ENCODE data around the gene PTGES2. TPM values are rescaled to one million over a fixed set of nuclear protein-coding genes. Genes with fewer than 3 reads are reported as not detected.
A peak's percentile ranks its signal among the peaks of the same experiment; 100 is the strongest.

Gene PTGES2
- total and polyA plus RNA-seq, 2 of the 13 experiments (the other 11 are each of a cell fraction or from before 2014, with no cell fraction given), result 63.7 to 79.8 TPM

- TF ChIP-seq PLSCR1 (CRISPR knock-in tag; IDR thresholded peaks at IDR 0.05; ENCODE audit: borderline replicate concordance) (no peak), ZNF558 (CRISPR knock-in tag; IDR thresholded peaks at IDR 0.05; ENCODE audit: borderline replicate concordance) (no peak), PCBP2 (optimal IDR thresholded peaks at IDR 0.05; ENCODE audit: low read depth, low read length, poor library complexity, severe bottlenecking) (no peak), ZBTB42 (CRISPR knock-in tag; IDR thresholded peaks at IDR 0.05) (0 out of 2 replicates have a peak, but pooled peaks have one; percentile 64), TMF1 (CRISPR knock-in tag; IDR thresholded peaks at IDR 0.05; ENCODE audit: low read depth) (no peak; the same call in 1 of the 2 replicates), MAFK (conservative IDR thresholded peaks at IDR 0.05 in 1 of 2, IDR thresholded peaks at IDR 0.05 in 1 of 2; ENCODE audit: low read length in 2 of 2) (no peak), NFRKB (IDR thresholded peaks at IDR 0.05) (no peak), ZFP91 (CRISPR knock-in tag; IDR thresholded peaks at IDR 0.05; ENCODE audit: borderline replicate concordance) (peak; percentile 89), ZNF460 (CRISPR knock-in tag; IDR thresholded peaks at IDR 0.05; ENCODE audit: borderline replicate concordance) (peak; percentile 67; the same call in 1 of the 2 replicates), TBL1XR1 (IDR thresholded peaks at IDR 0.05; ENCODE audit: borderline replicate concordance, low read length, partially characterized antibody) (no peak), SETDB1 (CRISPR knock-in tag; IDR thresholded peaks at IDR 0.05; ENCODE audit: borderline replicate concordance) (no peak), ZNF160 (CRISPR knock-in tag; IDR thresholded peaks at IDR 0.05) (peak; percentile 70), HHEX (CRISPR knock-in tag; IDR thresholded peaks at IDR 0.05) (peak; percentile 75), NRL (CRISPR knock-in tag; IDR thresholded peaks at IDR 0.05; ENCODE audit: borderline replicate concordance) (no peak; the same call in 1 of the 2 replicates), JARID2 (CRISPR knock-in tag; IDR thresholded peaks at IDR 0.05; ENCODE audit: insufficient replicate concordance) (no peak), PPARG (CRISPR knock-in tag; conservative IDR thresholded peaks at IDR 0.05) (peak; percentile 100), MTA1 (CRISPR knock-in tag; IDR thresholded peaks at IDR 0.05; ENCODE audit: borderline replicate concordance) (peak; percentile 99), RXRA (CRISPR knock-in tag; IDR thresholded peaks at IDR 0.05) (peak; percentile 100), ZNF720 (CRISPR knock-in tag; IDR thresholded peaks at IDR 0.05) (no peak), ZSCAN31 (CRISPR knock-in tag; IDR thresholded peaks at IDR 0.05; ENCODE audit: low read depth) (peak; percentile 74; the same call in 1 of the 2 replicates), LBX2 (CRISPR knock-in tag; IDR thresholded peaks at IDR 0.05; ENCODE audit: borderline replicate concordance) (no peak), NFE2L2 (IDR thresholded peaks at IDR 0.05; ENCODE audit: low read length) (no peak), PRMT3 (CRISPR knock-in tag; IDR thresholded peaks at IDR 0.05; ENCODE audit: borderline replicate concordance, low read depth) (no peak; the same call in 1 of the 2 replicates)
- TF ChIP-seq, protein P1, sequence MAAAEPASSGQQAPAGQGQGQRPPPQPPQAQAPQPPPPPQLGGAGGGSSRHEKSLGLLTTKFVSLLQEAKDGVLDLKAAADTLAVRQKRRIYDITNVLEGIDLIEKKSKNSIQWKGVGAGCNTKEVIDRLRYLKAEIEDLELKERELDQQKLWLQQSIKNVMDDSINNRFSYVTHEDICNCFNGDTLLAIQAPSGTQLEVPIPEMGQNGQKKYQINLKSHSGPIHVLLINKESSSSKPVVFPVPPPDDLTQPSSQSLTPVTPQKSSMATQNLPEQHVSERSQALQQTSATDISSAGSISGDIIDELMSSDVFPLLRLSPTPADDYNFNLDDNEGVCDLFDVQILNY (CRISPR knock-in tag; conservative IDR thresholded peaks at IDR 0.05), result no peak
- TF ChIP-seq, protein P2, sequence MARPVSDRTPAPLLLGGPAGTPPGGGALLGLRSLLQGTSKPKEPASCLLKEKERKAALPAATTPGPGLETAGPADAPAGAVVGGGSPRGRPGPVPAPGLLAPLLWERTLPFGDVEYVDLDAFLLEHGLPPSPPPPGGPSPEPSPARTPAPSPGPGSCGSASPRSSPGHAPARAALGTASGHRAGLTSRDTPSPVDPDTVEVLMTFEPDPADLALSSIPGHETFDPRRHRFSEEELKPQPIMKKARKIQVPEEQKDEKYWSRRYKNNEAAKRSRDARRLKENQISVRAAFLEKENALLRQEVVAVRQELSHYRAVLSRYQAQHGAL (CRISPR knock-in tag; IDR thresholded peaks at IDR 0.05; ENCODE audit: not compliant biosample characterization), result no peak
These were observed 12.1 kb downstream of the PTGES2 start (continued) for GRCh38 chr9:128115187-128116103.
